SK-N-SH treated with all-trans-retinoic acid at 6 μM for 48 hours (cell line): ENCODE data around the gene DSN1.

ENCODE experiments used
- ATAC-seq: fragments of 200-7000 bp; cut with Tn5 transposase; 3 replicates; pipeline ENCODE4 v1.9.1; 2020; ENCODE audit warnings: mild to moderate bottlenecking, moderate library complexity
- ARNTL ChIP-seq: fragments of 450-650 bp; formaldehyde crosslinking; IDR thresholded peaks from 2 replicates; pipeline ENCODE4 v1.5.0; 2020; ENCODE audit warnings: low read depth, mild to moderate bottlenecking, moderate library complexity, borderline replicate concordance
- BACH2 ChIP-seq: fragments of 250-450 bp; sonication (Bioruptor Pico); IDR thresholded peaks from 2 replicates; pipeline ENCODE4 v1.9.0; 2021; ENCODE audit warnings: mild to moderate bottlenecking, borderline replicate concordance
- CSDC2 ChIP-seq: fragments of 250-450 bp; sonication (Bioruptor Pico); IDR thresholded peaks from 2 replicates; pipeline ENCODE4 v1.5.0; 2020; ENCODE audit warnings: mild to moderate bottlenecking, moderate library complexity
- CSRNP3 ChIP-seq: fragments of 250-450 bp; sonication (Bioruptor Pico); IDR thresholded peaks from 2 replicates; pipeline ENCODE4 v1.5.1; 2021; ENCODE audit warnings: mild to moderate bottlenecking, moderate library complexity
- GLIS3 ChIP-seq: fragments of 250-450 bp; sonication (Bioruptor Pico); IDR thresholded peaks from 2 replicates; pipeline ENCODE4 v1.5.0; 2020; ENCODE audit warnings: mild to moderate bottlenecking, moderate library complexity
- ISL1 ChIP-seq: fragments of 250-450 bp; sonication (Bioruptor Pico); IDR thresholded peaks from 2 replicates; pipeline ENCODE4 v2.1.2; 2022; ENCODE audit warnings: mild to moderate bottlenecking, moderate library complexity
- POU6F1 ChIP-seq: fragments of 250-450 bp; sonication (Bioruptor Pico); IDR thresholded peaks from 2 replicates; pipeline ENCODE4 v1.8.0; 2021; ENCODE audit warnings: low read depth, mild to moderate bottlenecking, moderate library complexity, borderline replicate concordance
- PPARA ChIP-seq: fragments of 250-450 bp; sonication (Bioruptor Pico); IDR thresholded peaks from 2 replicates; pipeline ENCODE4 v1.5.0; 2020; ENCODE audit warnings: mild to moderate bottlenecking, borderline replicate concordance
- RARB ChIP-seq: fragments of 250-450 bp; sonication (Bioruptor Pico); IDR thresholded peaks from 2 replicates; pipeline ENCODE4 v1.8.0; 2021; ENCODE audit warnings: mild to moderate bottlenecking, moderate library complexity
- TOX ChIP-seq: fragments of 250-450 bp; sonication (Bioruptor Pico); IDR thresholded peaks from 2 replicates; pipeline ENCODE4 v1.8.0; 2021; ENCODE audit warnings: mild to moderate bottlenecking, moderate library complexity, borderline replicate concordance
- ZC3H10 ChIP-seq: fragments of 250-450 bp; sonication (Bioruptor Pico); IDR thresholded peaks from 2 replicates; pipeline ENCODE4 v1.5.1; 2021; ENCODE audit warnings: mild to moderate bottlenecking, moderate library complexity
- ZFP3 ChIP-seq: fragments of 250-450 bp; sonication (Bioruptor Pico); IDR thresholded peaks from 2 replicates; pipeline ENCODE4 v1.5.0; 2020; ENCODE audit warnings: mild to moderate bottlenecking, moderate library complexity
- ZFP30 ChIP-seq: fragments of 450-650 bp; formaldehyde crosslinking; IDR thresholded peaks from 2 replicates; pipeline ENCODE4 v1.5.0; 2022; ENCODE audit warnings: mild to moderate bottlenecking, moderate library complexity
- ZNF565 ChIP-seq: fragments of 450-650 bp; formaldehyde crosslinking; conservative IDR thresholded peaks from 2 replicates; pipeline ENCODE4 v1.5.0; 2020; ENCODE audit warnings: low read depth, mild to moderate bottlenecking, moderate library complexity
- ZNF70 ChIP-seq: fragments of 450-650 bp; formaldehyde crosslinking; IDR thresholded peaks from 2 replicates; pipeline ENCODE4 v1.5.0; 2020; ENCODE audit warnings: mild to moderate bottlenecking, moderate library complexity
- ZNF8 ChIP-seq: fragments of 450-650 bp; formaldehyde crosslinking; IDR thresholded peaks from 2 replicates; pipeline ENCODE4 v1.5.0; 2020; ENCODE audit warnings: mild to moderate bottlenecking, moderate library complexity
- TF ChIP-seq, protein P1 (sequence below): fragments of 250-450 bp; sonication (Bioruptor Pico); IDR thresholded peaks from 2 replicates; pipeline ENCODE4 v1.5.1; 2020; ENCODE audit warnings: low read depth, mild to moderate bottlenecking, moderate library complexity
- TF ChIP-seq, protein P2 (sequence below): fragments of 250-450 bp; sonication (Bioruptor Pico); IDR thresholded peaks from 2 replicates; pipeline ENCODE4 v1.5.0; 2020; ENCODE audit warnings: mild to moderate bottlenecking, moderate library complexity

The DSN1 gene

DNA sequence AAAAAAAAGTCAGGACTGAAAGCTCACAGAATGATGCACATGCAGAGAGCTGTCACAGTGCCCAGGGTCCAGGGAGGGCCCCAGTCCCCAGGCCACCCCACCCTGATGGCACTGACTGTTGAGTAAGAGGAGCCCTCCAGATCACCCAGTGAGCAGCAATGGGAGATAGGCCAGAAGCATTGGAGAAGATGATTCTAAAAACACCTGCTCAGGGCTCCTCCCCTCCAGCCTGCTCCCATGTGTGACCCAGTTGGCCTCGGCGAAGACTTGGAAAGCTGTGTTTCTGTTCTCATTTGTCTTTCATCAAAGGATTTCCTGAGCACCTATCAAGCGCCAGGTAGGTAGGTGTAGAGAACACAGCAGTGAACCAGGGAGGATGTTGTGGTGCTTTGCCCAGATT is 43.9 kb upstream of the DSN1 start:
- TF ChIP-seq ISL1 (CRISPR knock-in tag) (no peak), ZNF70 (no peak), ZNF565 (CRISPR knock-in tag) (no peak), ZFP30 (CRISPR knock-in tag) (no peak), ZNF8 (CRISPR knock-in tag) (no peak), CSDC2 (CRISPR knock-in tag) (no peak), RARB (CRISPR knock-in tag) (no peak), TOX (no peak), ARNTL (CRISPR knock-in tag) (no peak)
- TF ChIP-seq, protein P1, sequence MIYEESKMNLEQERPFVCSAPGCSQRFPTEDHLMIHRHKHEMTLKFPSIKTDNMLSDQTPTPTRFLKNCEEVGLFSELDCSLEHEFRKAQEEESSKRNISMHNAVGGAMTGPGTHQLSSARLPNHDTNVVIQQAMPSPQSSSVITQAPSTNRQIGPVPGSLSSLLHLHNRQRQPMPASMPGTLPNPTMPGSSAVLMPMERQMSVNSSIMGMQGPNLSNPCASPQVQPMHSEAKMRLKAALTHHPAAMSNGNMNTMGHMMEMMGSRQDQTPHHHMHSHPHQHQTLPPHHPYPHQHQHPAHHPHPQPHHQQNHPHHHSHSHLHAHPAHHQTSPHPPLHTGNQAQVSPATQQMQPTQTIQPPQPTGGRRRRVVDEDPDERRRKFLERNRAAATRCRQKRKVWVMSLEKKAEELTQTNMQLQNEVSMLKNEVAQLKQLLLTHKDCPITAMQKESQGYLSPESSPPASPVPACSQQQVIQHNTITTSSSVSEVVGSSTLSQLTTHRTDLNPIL (CRISPR knock-in tag), result no peak
- TF ChIP-seq, all 23 proteins: peak for 0
- no peak for ATAC-seq

DNA sequence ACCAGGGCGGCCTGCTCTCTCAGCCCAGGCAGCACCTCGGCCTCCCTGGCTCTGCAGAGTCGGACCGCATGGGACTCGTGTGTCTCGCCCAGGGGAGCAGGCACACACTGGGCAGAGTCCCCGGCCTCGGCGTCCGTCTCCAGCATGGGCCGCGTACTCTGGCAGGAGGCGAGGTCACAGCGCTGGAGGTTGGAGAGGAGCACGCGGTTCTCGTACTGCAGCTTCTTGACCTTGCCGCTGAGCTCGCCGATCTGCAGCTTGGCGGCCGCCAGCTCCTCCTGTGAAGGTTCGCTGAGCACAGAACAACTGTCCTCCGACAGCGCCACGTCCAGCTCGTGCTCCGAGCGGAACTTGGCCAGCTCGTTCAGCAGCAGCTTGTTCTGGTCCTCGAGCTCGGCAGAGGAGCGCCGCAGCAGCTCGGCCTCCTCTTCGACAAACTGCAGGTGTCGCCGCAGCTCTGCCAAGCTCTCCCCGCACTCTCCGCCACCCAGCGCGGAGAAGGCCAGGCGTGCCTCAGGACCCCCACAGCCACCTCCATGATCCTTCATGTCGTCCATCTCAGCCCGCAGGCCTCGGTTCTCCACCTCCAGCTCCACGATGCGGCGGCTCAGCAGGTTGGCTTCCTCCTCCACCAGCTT is 42.0 kb upstream of the DSN1 start:
- no peak for ATAC-seq
- TF ChIP-seq ZFP3 (no peak), ZC3H10 (CRISPR knock-in tag) (no peak)

DNA sequence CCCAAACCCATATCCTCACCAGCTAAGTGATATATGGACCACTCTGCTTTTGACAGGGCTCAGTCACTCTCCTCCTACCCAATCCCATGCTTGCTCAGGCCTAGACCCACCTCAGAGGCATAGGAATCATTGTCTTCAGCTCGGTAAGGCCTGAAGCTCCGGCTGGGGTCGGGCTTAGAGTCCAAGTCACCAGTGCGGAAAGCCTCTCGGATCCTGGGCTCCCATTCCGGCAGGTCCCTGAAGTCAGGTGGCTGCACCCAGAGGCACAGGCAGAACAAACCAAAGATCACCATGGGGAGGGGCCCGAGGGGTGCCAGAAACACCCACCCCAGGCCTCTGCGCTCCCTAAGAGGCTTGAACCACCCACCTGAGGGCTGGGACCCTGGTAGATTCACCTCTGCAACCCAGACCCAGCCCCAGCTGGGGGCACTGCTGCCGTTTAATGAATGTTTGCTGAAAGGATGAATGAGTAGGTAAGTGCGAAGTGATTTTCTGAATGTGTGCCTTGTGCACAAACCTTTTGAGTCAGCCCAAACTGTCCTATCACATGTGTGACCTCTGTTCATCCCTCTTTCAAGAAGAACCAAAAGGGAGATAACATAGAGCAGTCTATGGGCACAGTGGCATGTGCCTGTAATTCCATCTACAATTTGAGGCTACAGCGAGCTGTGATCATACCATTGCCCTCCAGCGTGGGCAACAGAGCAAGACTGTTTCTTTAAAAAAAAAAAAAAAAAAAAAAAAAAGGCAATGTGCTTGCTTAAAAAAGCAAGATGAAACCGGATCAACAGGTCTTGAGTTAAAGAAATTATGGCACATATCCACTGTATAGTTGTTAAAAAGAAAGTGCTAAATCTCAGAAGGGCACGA is 39.3 kb upstream of the DSN1 start:
- no peak for ATAC-seq
- TF ChIP-seq, protein P1 (CRISPR knock-in tag), result no peak

- ATAC-seq, result peak; percentile 70
- TF ChIP-seq ZNF565 (CRISPR knock-in tag) (no peak), PPARA (CRISPR knock-in tag) (no peak)
Observed at GRCh38 chr20:36808317-36809257, 35.0 kb upstream of the DSN1 start.

- ATAC-seq, result no peak
- TF ChIP-seq CSRNP3 (CRISPR knock-in tag) (no peak), GLIS3 (no peak), POU6F1 (CRISPR knock-in tag) (no peak), ZNF8 (CRISPR knock-in tag) (no peak), BACH2 (no peak), RARB (CRISPR knock-in tag) (no peak), ZNF565 (CRISPR knock-in tag) (no peak)
- TF ChIP-seq, protein P2, sequence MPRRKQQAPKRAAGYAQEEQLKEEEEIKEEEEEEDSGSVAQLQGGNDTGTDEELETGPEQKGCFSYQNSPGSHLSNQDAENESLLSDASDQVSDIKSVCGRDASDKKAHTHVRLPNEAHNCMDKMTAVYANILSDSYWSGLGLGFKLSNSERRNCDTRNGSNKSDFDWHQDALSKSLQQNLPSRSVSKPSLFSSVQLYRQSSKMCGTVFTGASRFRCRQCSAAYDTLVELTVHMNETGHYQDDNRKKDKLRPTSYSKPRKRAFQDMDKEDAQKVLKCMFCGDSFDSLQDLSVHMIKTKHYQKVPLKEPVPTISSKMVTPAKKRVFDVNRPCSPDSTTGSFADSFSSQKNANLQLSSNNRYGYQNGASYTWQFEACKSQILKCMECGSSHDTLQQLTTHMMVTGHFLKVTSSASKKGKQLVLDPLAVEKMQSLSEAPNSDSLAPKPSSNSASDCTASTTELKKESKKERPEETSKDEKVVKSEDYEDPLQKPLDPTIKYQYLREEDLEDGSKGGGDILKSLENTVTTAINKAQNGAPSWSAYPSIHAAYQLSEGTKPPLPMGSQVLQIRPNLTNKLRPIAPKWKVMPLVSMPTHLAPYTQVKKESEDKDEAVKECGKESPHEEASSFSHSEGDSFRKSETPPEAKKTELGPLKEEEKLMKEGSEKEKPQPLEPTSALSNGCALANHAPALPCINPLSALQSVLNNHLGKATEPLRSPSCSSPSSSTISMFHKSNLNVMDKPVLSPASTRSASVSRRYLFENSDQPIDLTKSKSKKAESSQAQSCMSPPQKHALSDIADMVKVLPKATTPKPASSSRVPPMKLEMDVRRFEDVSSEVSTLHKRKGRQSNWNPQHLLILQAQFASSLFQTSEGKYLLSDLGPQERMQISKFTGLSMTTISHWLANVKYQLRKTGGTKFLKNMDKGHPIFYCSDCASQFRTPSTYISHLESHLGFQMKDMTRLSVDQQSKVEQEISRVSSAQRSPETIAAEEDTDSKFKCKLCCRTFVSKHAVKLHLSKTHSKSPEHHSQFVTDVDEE (CRISPR knock-in tag), result no peak
- TF ChIP-seq, all 23 proteins: peak for 0
Observed at GRCh38 chr20:36806049-36806448, 32.5 kb upstream of the DSN1 start.
